ENCODE data around the gene SEC61A2.

DNA sequence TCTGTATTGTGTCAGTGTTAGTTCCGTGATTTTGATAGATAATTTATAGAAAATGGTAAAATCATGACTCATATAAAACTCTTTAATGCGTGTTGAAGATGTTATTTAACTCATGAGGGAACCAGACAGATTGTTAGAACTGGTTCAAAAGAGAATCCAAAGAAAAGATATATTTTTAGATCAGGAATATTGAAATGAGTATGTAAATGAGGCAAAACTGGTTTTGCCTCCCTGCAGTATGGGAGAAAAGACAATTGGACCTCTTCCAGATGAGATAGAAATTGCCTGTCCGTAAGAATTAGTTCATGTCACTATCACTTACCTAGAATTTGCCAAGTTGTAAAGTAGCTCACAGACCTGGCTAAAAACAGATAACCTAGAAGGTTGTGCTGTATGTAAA, 84.1 kb downstream of the SEC61A2 start:
- TF ChIP-seq, protein P1, sequence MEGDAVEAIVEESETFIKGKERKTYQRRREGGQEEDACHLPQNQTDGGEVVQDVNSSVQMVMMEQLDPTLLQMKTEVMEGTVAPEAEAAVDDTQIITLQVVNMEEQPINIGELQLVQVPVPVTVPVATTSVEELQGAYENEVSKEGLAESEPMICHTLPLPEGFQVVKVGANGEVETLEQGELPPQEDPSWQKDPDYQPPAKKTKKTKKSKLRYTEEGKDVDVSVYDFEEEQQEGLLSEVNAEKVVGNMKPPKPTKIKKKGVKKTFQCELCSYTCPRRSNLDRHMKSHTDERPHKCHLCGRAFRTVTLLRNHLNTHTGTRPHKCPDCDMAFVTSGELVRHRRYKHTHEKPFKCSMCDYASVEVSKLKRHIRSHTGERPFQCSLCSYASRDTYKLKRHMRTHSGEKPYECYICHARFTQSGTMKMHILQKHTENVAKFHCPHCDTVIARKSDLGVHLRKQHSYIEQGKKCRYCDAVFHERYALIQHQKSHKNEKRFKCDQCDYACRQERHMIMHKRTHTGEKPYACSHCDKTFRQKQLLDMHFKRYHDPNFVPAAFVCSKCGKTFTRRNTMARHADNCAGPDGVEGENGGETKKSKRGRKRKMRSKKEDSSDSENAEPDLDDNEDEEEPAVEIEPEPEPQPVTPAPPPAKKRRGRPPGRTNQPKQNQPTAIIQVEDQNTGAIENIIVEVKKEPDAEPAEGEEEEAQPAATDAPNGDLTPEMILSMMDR (IDR thresholded peaks at IDR 0.05; ENCODE audit: low read depth, low read length, missing input control): no peak
- TF ChIP-seq, protein P2, sequence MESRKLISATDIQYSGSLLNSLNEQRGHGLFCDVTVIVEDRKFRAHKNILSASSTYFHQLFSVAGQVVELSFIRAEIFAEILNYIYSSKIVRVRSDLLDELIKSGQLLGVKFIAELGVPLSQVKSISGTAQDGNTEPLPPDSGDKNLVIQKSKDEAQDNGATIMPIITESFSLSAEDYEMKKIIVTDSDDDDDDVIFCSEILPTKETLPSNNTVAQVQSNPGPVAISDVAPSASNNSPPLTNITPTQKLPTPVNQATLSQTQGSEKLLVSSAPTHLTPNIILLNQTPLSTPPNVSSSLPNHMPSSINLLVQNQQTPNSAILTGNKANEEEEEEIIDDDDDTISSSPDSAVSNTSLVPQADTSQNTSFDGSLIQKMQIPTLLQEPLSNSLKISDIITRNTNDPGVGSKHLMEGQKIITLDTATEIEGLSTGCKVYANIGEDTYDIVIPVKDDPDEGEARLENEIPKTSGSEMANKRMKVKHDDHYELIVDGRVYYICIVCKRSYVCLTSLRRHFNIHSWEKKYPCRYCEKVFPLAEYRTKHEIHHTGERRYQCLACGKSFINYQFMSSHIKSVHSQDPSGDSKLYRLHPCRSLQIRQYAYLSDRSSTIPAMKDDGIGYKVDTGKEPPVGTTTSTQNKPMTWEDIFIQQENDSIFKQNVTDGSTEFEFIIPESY (IDR thresholded peaks at IDR 0.05): no peak
